Activated CD4-positive, CD25-positive, alpha-beta regulatory T cell treated with anti-CD3 and anti-CD28 coated beads, Interleukin-2, amount 50 U/mL, for 72 hours (primary cell): ENCODE results near the gene GRAMD1C.
"Not testable (repeated sequence)": the region's sequence is repeated elsewhere in the genome, so short reads cannot be mapped to it uniquely, and the experiment has no call there.

Source experiments
- DNase-seq: peaks from one replicate; pipeline ENCODE4 v3.0.0; 2021

Gene GRAMD1C

GRCh38 chr3:113838631-113839209 is at the start of gene GRAMD1C:
Gene GRAMD1C (plus strand): TSS chr3:113838788. CDS start chr3:113838910, 122 bp downstream.
- DNase-seq: peak; percentile 84

- DNase-seq: no peak
These were observed 47.2 kb upstream of the GRAMD1C start for GRCh38 chr3:113791381-113791780.

- no peak for DNase-seq
These were observed 44.1 kb upstream of the GRAMD1C start for GRCh38 chr3:113794526-113794925.

DNA sequence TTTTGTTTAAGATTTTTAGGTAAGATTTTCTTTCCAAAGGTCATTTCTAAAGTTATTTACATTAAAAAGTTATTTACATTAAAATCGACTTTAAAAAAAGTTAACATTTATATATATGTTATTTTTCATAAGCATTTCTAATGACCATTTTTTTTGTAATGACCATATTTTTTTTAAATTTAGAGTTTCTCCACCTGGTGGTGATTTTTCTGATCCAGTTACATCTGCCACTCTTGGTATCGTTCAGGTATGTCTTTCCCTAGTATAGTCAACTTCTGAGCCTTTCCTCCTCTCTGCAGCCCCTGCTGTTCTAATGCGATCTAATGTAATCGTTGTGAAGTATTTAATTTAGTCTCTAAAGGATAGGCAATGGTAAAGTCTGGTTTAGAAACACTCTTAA is 42.9 kb upstream of the GRAMD1C start:
- DNase-seq: no peak

DNA sequence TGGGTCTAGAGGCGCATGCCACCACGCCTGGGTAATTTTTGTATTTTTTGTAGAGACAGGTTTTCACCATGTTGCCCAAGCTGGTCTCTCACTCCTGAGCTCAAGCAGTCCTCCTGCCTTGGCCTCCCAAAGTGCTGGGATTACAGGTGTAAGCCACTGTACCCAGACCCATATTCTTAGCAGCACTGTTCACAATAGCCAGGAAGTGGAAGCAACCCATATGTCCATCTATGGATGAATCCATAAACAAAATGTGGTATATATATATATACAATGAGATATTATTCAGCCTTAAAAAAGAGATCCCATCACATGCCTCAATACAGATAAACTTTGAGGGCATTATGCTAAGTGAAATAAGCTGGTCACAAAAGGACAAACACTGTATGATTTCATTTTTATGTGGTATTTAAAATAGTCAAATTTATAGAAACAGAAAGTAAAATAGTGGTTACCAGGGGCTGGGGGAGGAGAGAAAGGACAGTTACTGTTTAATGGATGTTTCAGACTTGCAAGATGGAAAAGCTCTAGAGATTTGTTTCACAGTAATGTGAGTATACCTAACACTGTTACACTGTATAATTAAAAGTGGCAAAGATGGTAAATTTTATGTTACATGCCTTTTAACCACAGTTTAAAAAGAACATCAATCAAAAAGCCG is 35.7 kb upstream of the GRAMD1C start:
- no peak for DNase-seq

DNA sequence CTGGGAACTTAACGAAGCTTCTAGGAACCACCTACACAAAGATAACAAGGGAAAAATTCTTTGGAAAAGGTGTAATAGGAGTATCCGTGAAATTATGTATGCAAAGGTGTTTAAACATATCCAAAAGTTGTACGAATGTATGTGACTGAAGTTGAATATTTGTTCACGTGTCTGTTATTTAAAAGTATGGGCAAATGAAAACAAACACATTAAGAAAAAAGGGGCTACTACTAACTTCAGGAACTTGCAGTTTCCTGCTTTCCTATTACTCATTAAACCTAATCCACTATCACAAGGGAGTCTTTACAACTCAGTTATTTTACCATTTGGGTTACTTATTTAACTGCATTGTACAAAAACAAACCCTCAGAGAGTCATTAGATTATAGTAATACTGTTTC is 33.9 kb upstream of the GRAMD1C start:
- no peak for DNase-seq

- DNase-seq: no peak
These were observed 33.3 kb upstream of the GRAMD1C start for GRCh38 chr3:113805249-113805648.

- no peak for DNase-seq
These were observed 25.7 kb upstream of the GRAMD1C start for GRCh38 chr3:113812854-113813253.

DNA sequence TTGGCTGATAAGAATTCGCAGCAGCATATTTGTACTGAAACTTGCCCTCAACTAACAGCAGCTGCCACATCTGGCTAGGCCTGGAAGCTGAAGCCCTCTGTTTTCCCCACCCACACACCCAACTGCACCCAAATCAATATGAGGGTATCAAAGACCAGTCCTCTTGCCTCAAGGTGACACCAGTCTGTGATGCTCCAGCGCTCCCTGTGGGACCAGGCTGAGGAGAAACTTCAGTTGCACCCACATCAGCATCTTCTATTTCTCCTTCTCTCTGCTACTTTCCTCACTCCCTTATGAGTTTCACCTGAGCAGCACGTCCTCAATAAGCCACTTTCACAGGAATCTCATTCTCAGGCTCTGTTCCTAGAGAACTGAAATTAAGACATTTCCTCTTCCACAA is 18.7 kb upstream of the GRAMD1C start:
- no peak for DNase-seq

GRCh38 chr3:113825090-113825489 is 13.5 kb upstream of the GRAMD1C start:
- no peak for DNase-seq

GRCh38 chr3:113828600-113828999 is 10.0 kb upstream of the GRAMD1C start:
- DNase-seq: no peak

- DNase-seq: no peak
These were observed 8.8 kb upstream of the GRAMD1C start for GRCh38 chr3:113829576-113830354.

GRCh38 chr3:113831103-113831355 is 7.6 kb upstream of the GRAMD1C start:
- DNase-seq: no peak

- DNase-seq: no peak
These were observed 6.0 kb upstream of the GRAMD1C start for GRCh38 chr3:113832477-113833164.

DNA sequence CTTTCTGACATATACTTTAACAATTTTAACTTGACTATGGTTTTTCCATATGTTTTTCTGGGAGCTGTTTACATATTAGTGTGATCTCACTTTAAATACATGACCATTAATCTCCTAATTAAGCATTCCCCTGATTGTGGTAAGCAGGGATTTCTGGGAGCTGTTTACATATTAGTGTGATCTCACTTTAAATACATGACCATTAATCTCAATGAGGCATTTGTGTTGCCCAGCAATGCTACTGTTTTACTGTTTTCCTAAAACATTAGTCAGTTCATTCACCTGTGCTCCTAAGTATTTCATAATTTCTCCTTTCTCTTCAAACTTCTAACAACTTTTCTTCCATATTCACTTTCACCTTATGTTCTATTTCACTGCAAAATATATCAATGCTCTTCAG is 3.6 kb upstream of the GRAMD1C start:
- DNase-seq: no peak

GRCh38 chr3:113839551-113839950 is 963 bp downstream of the GRAMD1C start:
- no peak for DNase-seq

- no peak for DNase-seq
These were observed 6.1 kb downstream of the GRAMD1C start for GRCh38 chr3:113844622-113845222.

- no peak for DNase-seq
These were observed 8.7 kb downstream of the GRAMD1C start for GRCh38 chr3:113847247-113847646.

DNA sequence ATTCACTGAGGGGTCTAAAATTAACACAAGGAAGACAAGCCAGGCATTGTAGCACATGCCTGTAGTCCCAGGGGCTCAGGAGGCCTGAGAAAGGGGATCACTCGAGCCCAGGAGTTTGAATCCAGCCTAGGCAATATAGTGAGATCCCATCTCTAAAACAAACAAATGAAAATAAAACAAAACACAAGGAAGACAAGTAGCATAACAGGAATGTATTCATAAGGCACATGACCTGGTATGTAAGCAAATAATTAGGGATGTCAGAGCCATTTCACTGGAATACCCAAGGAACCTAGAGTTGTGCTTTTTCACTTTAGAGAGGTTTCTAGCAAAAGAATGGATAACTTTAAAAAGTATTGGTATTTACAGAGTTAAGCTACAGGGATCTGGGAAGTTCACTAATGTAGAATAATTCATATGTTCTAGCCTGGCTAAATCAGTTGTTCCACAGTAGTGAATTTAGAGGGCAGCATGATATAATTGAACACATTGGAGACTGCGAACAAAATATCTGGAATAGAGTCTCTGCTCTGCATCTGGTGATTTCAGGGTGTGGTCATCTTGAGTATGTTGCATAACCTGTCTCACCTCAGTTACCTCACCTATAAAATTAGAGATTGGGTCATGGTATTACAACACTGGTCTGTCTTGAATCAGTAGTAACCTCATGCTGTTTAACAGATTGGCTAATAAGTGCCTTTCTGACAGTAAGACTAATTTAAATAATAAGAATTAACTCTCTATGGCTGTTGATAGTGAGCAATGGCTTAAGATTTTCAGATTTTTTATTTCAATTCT is 9.3 kb downstream of the GRAMD1C start:
- DNase-seq: no peak

DNA sequence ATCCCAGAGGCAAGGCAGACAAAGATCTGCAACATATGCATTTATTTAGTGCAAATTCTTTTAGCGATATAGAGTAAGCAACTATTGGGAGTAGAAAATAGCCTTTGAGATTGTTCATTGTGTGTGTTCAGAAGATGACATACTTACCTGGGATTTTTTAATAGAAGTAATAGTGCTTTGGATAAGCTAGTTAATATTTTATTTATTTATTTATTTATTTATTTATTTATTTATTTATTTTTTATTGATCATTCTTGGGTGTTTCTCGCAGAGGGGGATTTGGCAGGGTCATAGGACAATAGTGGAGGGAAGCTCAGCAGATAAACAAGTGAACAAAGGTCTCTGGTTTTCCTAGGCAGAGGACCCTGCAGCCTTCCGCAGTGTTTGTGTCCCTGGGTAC is 10.5 kb downstream of the GRAMD1C start:
- DNase-seq: not testable (repeated sequence)

DNA sequence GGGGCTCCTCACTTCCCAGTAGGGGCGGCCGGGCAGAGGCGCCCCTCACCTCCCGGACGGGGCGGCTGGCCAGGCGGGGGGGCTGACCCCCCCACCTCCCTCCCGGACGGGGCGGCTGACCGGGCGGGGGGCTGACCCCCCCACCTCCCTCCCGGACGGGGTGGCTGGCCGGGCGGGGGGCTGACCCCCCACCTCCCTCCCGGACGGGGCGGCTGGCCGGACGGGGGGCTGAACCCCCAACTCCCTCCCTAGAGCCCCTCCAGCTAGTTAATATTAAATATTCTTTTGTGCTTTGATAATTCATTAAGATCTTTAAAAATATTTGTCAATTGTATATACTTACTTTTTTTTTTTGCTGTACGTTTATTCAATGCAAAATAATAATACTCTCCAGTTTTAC is 11.3 kb downstream of the GRAMD1C start:
- DNase-seq: not testable (repeated sequence)

- not testable (repeated sequence) for DNase-seq
These were observed 11.8 kb downstream of the GRAMD1C start for GRCh38 chr3:113850391-113850790.

DNA sequence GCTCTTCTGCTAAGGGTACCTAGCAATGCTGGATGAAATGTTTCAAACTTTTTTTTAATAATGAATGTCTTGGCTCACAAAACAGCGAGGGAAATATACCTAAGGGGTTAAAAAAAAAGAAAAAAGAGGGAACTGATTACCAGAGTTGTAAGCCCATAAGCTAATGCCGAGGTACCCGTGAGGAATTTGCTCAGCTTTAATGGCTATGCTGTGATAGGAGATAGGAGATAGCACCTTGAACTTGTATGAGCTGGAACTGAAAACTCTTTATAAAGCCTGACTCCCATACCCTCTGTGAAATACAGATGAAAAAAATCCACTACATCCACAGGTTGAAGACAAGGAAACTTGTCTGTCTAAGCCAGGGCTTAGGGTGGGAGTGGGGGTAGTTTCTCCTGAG is 13.9 kb downstream of the GRAMD1C start:
- DNase-seq: no peak
